OCI-LY3 (cell line): Measurements from ENCODE around the gene CFAP45.

Source experiments
- CTCF ChIP-seq: fragments of 200-600, 300-600 bp; sonication (generic); IDR thresholded peaks from 2 replicates; pipeline ENCODE4 v1.5.1; 2014; ENCODE audit warnings: antibody characterized with exemption, low read length, low read depth
- EZH2phosphoT487 ChIP-seq: fragments of 200-600 bp; shearing (Covaris generic); IDR thresholded peaks from 2 replicates; pipeline ENCODE4 v1.6.1; 2018; ENCODE audit warnings: antibody characterized with exemption, mixed run types, low read depth

GRCh38 chr1:159939678-159940002 is 39.7 kb upstream of the CFAP45 start:
- TF ChIP-seq CTCF (no peak), EZH2phosphoT487 (no peak)
